Ishikawa (cell line): Measurements from ENCODE around the gene AKAP8L.

Experiments
- CEBPB ChIP-seq: IDR thresholded peaks from 2 replicates; pipeline ENCODE4 v1.6.1; 2012
- CREB1 ChIP-seq: IDR thresholded peaks from 2 replicates; pipeline ENCODE4 v1.6.1; 2012; ENCODE audit warnings: low read depth
- EGR1 ChIP-seq: IDR thresholded peaks from 2 replicates; pipeline ENCODE4 v1.6.1; 2012
- EP300 ChIP-seq: IDR thresholded peaks from 2 replicates; pipeline ENCODE4 v1.6.1; 2012; ENCODE audit warnings: borderline replicate concordance
- FOXM1 ChIP-seq: IDR thresholded peaks from 2 replicates; pipeline ENCODE4 v1.6.1; 2012; ENCODE audit warnings: low read depth, borderline replicate concordance
- MAX ChIP-seq: IDR thresholded peaks from 2 replicates; pipeline ENCODE4 v1.6.1; 2012
- NFIC ChIP-seq: IDR thresholded peaks from 2 replicates; pipeline ENCODE4 v1.6.1; 2012
- RAD21 ChIP-seq: IDR thresholded peaks from 2 replicates; pipeline ENCODE4 v1.6.1; 2012; ENCODE audit warnings: low read depth
- REST ChIP-seq: IDR thresholded peaks from 2 replicates; pipeline ENCODE4 v1.6.1; 2012; ENCODE audit warnings: low read depth, mild to moderate bottlenecking
- TAF1 ChIP-seq: IDR thresholded peaks from 2 replicates; pipeline ENCODE4 v1.6.1; 2012; ENCODE audit warnings: low read depth, mild to moderate bottlenecking
- TCF12 ChIP-seq: IDR thresholded peaks from 2 replicates; pipeline ENCODE4 v1.6.1; 2012; ENCODE audit warnings: low read depth
- TEAD4 ChIP-seq: IDR thresholded peaks from 2 replicates; pipeline ENCODE4 v1.6.1; 2012
- YY1 ChIP-seq: IDR thresholded peaks from 2 replicates; pipeline ENCODE4 v1.6.1; 2012; ENCODE audit warnings: low read depth
- ZBTB7A ChIP-seq: IDR thresholded peaks from 2 replicates; pipeline ENCODE4 v1.6.1; 2012; ENCODE audit warnings: low read depth

- TF ChIP-seq CREB1 (no peak), YY1 (no peak), EP300 (no peak), MAX (no peak), TAF1 (no peak), REST (no peak), ZBTB7A (no peak), RAD21 (no peak), TEAD4 (no peak), NFIC (no peak), EGR1 (no peak), FOXM1 (no peak), TCF12 (no peak), CEBPB (no peak)
These were observed 21.0 kb downstream of the AKAP8L start for GRCh38 chr19:15397782-15398181.
